ENCODE measurements around the gene SETD6. TPM values are rescaled to one million over a fixed set of nuclear protein-coding genes. Genes with fewer than 3 reads are reported as not detected.

Gene SETD6
- total RNA-seq, 1 experiment from 2014 or later = 41.1 TPM

DNA sequence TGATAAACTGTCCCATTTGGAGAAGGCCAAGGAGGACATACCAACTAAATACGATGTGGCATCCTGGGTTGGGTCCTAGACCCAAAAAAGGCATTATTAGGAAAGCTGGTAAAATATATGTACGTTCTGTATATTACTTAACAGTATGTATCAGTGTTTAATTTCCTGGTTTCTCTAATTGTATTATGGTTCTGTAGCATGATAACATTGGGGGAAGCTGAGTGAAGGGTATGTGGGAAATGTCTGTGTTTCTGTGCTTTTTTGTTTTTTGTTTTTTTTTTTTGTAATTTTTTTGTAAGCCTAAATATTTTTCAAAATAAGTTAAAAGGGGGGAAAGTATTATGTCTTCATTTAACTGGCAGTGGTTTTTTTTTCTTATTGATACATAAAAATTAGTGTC, 36.9 kb upstream of the SETD6 start:
- Mint-ChIP-seq H3K36me3 (no peaks in the 10 kb centered on the region), H3K27me3 (ENCODE audit: low read depth) (peaks cover 2% of the 10 kb centered on the region; the same call in 1 of the 2 replicates), H3K4me1 (peaks cover 13% of the 10 kb centered on the region), H3K9me3 (no peaks in the 10 kb centered on the region), H3K4me3 (no peak overlapping the region), H3K27ac (no peak overlapping the region)
- TF ChIP-seq, protein P1, sequence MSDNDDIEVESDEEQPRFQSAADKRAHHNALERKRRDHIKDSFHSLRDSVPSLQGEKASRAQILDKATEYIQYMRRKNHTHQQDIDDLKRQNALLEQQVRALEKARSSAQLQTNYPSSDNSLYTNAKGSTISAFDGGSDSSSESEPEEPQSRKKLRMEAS (CRISPR knock-in tag; IDR thresholded peaks at IDR 0.05) = no peak
- TF ChIP-seq KAT7 (CRISPR knock-in tag; IDR thresholded peaks at IDR 0.05; ENCODE audit: borderline replicate concordance) (no peak), CREB1 (CRISPR knock-in tag; IDR thresholded peaks at IDR 0.05) (no peak), TCF7 (CRISPR knock-in tag; IDR thresholded peaks at IDR 0.05; ENCODE audit: low read depth) (no peak), HMGA2 (CRISPR knock-in tag; IDR thresholded peaks at IDR 0.05) (no peak)
- CTCF ChIA-PET = interaction anchor here (0.9 kb wide), 1 partner anchor 17 kb away, joined by 3 read pairs; no protein-coding TSS in a partner anchor
- no peak for ATAC-seq
- no peak for DNase-seq (ENCODE audit: low spot score)
- POLR2A ChIA-PET = no interaction called here

DNA sequence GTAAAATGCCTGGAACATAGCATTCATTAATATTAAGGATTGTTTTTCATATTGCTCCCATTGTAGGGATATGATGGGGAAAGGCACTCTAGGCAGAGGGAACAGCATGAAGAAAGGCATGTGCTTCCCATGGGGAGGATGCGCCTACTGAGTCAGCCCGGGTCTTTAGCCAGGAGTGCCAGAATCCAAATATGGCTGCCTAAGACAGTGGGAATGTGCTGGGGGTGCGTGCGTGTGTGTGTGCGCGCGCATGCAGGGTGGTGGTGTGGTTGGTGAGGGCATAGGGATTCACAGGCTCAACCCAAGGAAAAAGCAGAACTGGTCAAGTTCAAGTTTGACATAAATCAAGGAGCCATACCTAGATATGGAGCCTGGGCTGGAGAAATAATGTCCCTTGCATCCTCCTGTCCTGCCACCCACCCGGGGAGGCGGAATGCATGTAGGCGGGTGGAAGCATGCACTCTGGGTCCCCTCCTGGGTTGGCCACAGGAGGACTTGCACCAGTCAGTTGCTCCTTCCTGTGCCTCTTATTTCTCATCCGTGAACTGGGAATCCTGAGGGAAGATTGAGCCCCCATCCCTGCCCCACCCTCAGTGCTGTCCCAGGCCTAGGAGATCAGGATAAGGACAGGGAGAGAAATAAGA, 34.0 kb upstream of the SETD6 start:
- TF ChIP-seq, protein P2, sequence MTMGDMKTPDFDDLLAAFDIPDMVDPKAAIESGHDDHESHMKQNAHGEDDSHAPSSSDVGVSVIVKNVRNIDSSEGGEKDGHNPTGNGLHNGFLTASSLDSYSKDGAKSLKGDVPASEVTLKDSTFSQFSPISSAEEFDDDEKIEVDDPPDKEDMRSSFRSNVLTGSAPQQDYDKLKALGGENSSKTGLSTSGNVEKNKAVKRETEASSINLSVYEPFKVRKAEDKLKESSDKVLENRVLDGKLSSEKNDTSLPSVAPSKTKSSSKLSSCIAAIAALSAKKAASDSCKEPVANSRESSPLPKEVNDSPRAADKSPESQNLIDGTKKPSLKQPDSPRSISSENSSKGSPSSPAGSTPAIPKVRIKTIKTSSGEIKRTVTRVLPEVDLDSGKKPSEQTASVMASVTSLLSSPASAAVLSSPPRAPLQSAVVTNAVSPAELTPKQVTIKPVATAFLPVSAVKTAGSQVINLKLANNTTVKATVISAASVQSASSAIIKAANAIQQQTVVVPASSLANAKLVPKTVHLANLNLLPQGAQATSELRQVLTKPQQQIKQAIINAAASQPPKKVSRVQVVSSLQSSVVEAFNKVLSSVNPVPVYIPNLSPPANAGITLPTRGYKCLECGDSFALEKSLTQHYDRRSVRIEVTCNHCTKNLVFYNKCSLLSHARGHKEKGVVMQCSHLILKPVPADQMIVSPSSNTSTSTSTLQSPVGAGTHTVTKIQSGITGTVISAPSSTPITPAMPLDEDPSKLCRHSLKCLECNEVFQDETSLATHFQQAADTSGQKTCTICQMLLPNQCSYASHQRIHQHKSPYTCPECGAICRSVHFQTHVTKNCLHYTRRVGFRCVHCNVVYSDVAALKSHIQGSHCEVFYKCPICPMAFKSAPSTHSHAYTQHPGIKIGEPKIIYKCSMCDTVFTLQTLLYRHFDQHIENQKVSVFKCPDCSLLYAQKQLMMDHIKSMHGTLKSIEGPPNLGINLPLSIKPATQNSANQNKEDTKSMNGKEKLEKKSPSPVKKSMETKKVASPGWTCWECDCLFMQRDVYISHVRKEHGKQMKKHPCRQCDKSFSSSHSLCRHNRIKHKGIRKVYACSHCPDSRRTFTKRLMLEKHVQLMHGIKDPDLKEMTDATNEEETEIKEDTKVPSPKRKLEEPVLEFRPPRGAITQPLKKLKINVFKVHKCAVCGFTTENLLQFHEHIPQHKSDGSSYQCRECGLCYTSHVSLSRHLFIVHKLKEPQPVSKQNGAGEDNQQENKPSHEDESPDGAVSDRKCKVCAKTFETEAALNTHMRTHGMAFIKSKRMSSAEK (CRISPR knock-in tag; IDR thresholded peaks at IDR 0.05; ENCODE audit: borderline replicate concordance) = no peak
- TF ChIP-seq SOX15 (CRISPR knock-in tag; IDR thresholded peaks at IDR 0.05) = no peak
- TF ChIP-seq NR3C1 (CRISPR knock-in tag; conservative IDR thresholded peaks at IDR 0.05; ENCODE audit: low read depth) = no peak
- TF ChIP-seq FOXP4 (CRISPR knock-in tag; IDR thresholded peaks at IDR 0.05) = no peak
- TF ChIP-seq OVOL2 (CRISPR knock-in tag; IDR thresholded peaks at IDR 0.05; ENCODE audit: borderline replicate concordance) = no peak
- TF ChIP-seq ZNF671 (CRISPR knock-in tag; IDR thresholded peaks at IDR 0.05) = no peak
- no peak for TF ChIP-seq ZNF138 (CRISPR knock-in tag; conservative IDR thresholded peaks at IDR 0.05)
- TF ChIP-seq TP53 (CRISPR knock-in tag; IDR thresholded peaks at IDR 0.05) = no peak
- CTCF ChIA-PET = no interaction called here
- H3K9me3 Mint-ChIP-seq = no peaks in the 10 kb centered on the region
- 0 out of 2 replicates have a peak, but pooled peaks cover 3% of the 10 kb centered on the region for H3K4me1 Mint-ChIP-seq
- DNase-seq (ENCODE audit: low spot score) = no peak
- H3K36me3 Mint-ChIP-seq = no peaks in the 10 kb centered on the region
- POLR2A ChIA-PET = no interaction called here
- H3K27ac Mint-ChIP-seq = no peak overlapping the region
- no peak overlapping the region for H3K4me3 Mint-ChIP-seq
- H3K27me3 Mint-ChIP-seq (ENCODE audit: low read depth) = no peaks in the 10 kb centered on the region
- ATAC-seq = no peak

DNA sequence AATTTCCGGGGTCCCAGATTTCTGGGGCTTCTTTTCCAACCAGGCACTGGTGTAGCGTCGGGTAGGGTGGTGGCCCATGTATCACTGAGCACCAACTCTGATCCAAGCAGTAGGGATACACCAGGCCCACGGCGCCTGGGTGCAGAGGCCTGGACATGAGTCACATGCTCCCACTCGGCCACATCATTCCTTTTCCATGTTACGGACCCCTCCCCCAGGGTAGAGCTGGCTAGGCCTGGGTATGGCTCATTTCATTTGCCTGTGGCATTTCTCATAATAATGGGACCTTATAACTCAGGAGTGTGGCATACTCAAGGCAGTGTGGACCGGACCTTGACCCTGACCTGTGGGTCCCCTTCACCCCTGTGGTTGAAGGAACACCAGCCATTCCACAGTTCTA, 33.4 kb upstream of the SETD6 start:
- H3K9me3 Mint-ChIP-seq = no peaks in the 10 kb centered on the region
- H3K27ac Mint-ChIP-seq = no peak overlapping the region
- CTCF ChIA-PET = no interaction called here
- TF ChIP-seq, protein P3, sequence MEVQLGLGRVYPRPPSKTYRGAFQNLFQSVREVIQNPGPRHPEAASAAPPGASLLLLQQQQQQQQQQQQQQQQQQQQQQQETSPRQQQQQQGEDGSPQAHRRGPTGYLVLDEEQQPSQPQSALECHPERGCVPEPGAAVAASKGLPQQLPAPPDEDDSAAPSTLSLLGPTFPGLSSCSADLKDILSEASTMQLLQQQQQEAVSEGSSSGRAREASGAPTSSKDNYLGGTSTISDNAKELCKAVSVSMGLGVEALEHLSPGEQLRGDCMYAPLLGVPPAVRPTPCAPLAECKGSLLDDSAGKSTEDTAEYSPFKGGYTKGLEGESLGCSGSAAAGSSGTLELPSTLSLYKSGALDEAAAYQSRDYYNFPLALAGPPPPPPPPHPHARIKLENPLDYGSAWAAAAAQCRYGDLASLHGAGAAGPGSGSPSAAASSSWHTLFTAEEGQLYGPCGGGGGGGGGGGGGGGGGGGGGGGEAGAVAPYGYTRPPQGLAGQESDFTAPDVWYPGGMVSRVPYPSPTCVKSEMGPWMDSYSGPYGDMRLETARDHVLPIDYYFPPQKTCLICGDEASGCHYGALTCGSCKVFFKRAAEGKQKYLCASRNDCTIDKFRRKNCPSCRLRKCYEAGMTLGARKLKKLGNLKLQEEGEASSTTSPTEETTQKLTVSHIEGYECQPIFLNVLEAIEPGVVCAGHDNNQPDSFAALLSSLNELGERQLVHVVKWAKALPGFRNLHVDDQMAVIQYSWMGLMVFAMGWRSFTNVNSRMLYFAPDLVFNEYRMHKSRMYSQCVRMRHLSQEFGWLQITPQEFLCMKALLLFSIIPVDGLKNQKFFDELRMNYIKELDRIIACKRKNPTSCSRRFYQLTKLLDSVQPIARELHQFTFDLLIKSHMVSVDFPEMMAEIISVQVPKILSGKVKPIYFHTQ (CRISPR knock-in tag; IDR thresholded peaks at IDR 0.05) = no peak
- no peak for TF ChIP-seq KAT7 (CRISPR knock-in tag; IDR thresholded peaks at IDR 0.05; ENCODE audit: borderline replicate concordance)
- TF ChIP-seq SOX15 (CRISPR knock-in tag; IDR thresholded peaks at IDR 0.05) = no peak
- no peak for TF ChIP-seq TP53 (CRISPR knock-in tag; IDR thresholded peaks at IDR 0.05)
- TF ChIP-seq, protein P4, sequence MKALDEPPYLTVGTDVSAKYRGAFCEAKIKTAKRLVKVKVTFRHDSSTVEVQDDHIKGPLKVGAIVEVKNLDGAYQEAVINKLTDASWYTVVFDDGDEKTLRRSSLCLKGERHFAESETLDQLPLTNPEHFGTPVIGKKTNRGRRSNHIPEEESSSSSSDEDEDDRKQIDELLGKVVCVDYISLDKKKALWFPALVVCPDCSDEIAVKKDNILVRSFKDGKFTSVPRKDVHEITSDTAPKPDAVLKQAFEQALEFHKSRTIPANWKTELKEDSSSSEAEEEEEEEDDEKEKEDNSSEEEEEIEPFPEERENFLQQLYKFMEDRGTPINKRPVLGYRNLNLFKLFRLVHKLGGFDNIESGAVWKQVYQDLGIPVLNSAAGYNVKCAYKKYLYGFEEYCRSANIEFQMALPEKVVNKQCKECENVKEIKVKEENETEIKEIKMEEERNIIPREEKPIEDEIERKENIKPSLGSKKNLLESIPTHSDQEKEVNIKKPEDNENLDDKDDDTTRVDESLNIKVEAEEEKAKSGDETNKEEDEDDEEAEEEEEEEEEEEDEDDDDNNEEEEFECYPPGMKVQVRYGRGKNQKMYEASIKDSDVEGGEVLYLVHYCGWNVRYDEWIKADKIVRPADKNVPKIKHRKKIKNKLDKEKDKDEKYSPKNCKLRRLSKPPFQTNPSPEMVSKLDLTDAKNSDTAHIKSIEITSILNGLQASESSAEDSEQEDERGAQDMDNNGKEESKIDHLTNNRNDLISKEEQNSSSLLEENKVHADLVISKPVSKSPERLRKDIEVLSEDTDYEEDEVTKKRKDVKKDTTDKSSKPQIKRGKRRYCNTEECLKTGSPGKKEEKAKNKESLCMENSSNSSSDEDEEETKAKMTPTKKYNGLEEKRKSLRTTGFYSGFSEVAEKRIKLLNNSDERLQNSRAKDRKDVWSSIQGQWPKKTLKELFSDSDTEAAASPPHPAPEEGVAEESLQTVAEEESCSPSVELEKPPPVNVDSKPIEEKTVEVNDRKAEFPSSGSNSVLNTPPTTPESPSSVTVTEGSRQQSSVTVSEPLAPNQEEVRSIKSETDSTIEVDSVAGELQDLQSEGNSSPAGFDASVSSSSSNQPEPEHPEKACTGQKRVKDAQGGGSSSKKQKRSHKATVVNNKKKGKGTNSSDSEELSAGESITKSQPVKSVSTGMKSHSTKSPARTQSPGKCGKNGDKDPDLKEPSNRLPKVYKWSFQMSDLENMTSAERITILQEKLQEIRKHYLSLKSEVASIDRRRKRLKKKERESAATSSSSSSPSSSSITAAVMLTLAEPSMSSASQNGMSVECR (CRISPR knock-in tag; IDR thresholded peaks at IDR 0.05; ENCODE audit: borderline replicate concordance) = no peak
- TF ChIP-seq NFATC4 (CRISPR knock-in tag; IDR thresholded peaks at IDR 0.05) = no peak
- TF ChIP-seq GTF2I (CRISPR knock-in tag; conservative IDR thresholded peaks at IDR 0.05) = no peak
- no peak for TF ChIP-seq ATF1 (CRISPR knock-in tag; IDR thresholded peaks at IDR 0.05)
- TF ChIP-seq GABPB1 (CRISPR knock-in tag; IDR thresholded peaks at IDR 0.05) = no peak

More for the DNA sequence above, 33.4 kb upstream of the SETD6 start:
- DNase-seq (ENCODE audit: low spot score) (no peak), ATAC-seq (no peak)
- Mint-ChIP-seq H3K4me1 (0 out of 2 replicates have a peak, but pooled peaks cover 3% of the 10 kb centered on the region), H3K4me3 (no peak overlapping the region), H3K36me3 (no peaks in the 10 kb centered on the region), H3K27me3 (ENCODE audit: low read depth) (peaks cover under 1% of the 10 kb centered on the region; the same call in 1 of the 2 replicates)
- POLR2A ChIA-PET = no interaction called here

Measured in WTC11 (cell line).